Epithelial cell of esophagus (primary cell): ENCODE measurements around the gene MAPT.

Experiments
- DNase-seq: peaks from one replicate; pipeline ENCODE4 v3.0.0; 2010; ENCODE audit warnings: low read depth
- H3K4me3 ChIP-seq: 2 replicates; pipeline ENCODE4 v1.5.1; 2011; ENCODE audit warnings: mild to moderate bottlenecking, low read length, control low read depth
- TF ChIP-seq, protein P1 (sequence below): IDR thresholded peaks from 2 replicates; pipeline ENCODE4 v1.5.1; 2011; ENCODE audit warnings: low read depth, mild to moderate bottlenecking, low read length, control low read depth, inconsistent platforms; ENCODE audit not compliant: insufficient read depth; ENCODE audit errors: missing control alignments

The MAPT gene

DNA sequence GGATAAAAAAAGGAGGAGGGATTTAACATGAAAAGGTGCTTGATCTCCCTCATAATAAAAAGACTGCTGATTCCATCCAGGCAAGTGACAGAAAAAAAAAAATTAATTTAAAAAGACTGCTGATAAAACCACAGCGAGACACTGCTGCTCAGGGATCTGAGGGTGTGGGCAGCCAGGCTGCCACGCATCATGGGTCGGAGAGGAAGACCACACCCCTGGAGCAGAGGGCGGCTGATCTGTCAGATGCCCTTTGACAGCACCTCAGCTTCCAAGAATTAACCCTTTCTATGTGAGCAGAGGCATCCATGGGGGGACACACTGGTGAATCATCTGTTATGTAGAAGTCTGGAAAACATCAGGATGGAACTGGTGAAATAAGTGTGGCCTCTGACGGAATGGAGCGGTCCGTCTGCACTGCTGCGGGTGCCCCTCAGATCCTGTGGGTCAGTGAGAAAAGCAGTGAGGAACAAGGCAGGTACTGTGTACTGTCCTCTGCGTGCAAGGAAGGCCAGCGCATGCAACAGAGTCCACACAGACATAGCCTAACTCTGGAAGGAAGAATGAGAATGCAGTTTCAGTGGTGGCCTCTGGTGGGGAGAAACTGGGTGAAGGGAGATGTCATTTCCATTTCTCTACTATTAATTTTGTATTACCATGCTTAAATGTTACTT is 19.8 kb downstream of the MAPT start:
- TF ChIP-seq, protein P1, sequence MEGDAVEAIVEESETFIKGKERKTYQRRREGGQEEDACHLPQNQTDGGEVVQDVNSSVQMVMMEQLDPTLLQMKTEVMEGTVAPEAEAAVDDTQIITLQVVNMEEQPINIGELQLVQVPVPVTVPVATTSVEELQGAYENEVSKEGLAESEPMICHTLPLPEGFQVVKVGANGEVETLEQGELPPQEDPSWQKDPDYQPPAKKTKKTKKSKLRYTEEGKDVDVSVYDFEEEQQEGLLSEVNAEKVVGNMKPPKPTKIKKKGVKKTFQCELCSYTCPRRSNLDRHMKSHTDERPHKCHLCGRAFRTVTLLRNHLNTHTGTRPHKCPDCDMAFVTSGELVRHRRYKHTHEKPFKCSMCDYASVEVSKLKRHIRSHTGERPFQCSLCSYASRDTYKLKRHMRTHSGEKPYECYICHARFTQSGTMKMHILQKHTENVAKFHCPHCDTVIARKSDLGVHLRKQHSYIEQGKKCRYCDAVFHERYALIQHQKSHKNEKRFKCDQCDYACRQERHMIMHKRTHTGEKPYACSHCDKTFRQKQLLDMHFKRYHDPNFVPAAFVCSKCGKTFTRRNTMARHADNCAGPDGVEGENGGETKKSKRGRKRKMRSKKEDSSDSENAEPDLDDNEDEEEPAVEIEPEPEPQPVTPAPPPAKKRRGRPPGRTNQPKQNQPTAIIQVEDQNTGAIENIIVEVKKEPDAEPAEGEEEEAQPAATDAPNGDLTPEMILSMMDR = no peak
- no peak for DNase-seq
- no peak overlapping the region for H3K4me3 ChIP-seq

- no peak for DNase-seq
- H3K4me3 ChIP-seq = no peak overlapping the region
- TF ChIP-seq, protein P1 = no peak
These were observed 20.9 kb downstream of the MAPT start for GRCh38 chr17:45915263-45915662.

- TF ChIP-seq, protein P1 = no peak
- DNase-seq = no peak
- H3K4me3 ChIP-seq = no peak overlapping the region
These were observed 22.7 kb downstream of the MAPT start for GRCh38 chr17:45917081-45917480.

- no peak for DNase-seq
- TF ChIP-seq, protein P1 = no peak
- H3K4me3 ChIP-seq = no peak overlapping the region
These were observed 23.9 kb downstream of the MAPT start for GRCh38 chr17:45918241-45918745.

DNA sequence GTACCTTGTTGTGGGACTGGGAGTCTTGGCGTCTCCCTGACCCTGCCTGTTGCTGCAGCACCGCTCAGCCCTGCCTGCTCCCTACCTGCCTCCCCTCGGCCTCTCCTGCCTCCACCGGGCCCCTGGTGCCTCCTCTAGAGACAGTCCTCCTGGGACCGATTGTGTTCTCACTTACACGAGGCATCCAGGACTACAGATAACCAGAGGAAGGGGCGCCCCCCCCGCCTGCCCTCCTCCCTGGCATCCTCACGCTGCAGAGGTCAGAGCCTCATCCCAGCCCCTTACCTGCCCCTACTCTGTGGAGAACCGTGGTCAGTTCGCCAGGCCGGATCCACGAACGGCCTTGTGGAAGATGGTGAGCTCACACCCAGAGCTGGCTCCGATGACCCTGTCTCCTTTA is 24.8 kb downstream of the MAPT start:
- H3K4me3 ChIP-seq = no peak overlapping the region
- TF ChIP-seq, protein P1 = no peak
- DNase-seq = no peak

DNA sequence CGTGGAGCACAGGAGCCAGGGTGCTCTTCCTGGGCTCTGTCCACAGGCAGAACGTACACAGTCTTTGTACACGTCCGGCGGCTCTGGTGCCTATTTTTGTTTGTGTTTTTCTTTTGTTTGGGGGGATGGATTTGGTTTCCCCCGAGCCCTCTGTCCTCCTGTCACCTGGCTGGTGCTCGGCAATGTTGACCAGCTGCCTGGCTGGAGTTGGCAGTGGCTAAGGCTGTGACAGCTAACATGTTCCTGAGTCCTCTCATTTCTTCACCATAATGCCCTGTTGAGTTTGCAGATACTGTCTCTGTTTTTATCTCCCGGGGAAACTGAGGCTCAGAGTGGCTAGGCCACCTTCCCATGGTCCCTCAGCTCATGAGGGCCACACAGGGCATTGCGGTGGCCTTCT is 25.7 kb downstream of the MAPT start:
- TF ChIP-seq, protein P1 = no peak
- DNase-seq = no peak
- H3K4me3 ChIP-seq = no peak overlapping the region
